Liver (tissue), 9 donors: ENCODE data around the gene TANGO2. TPM values are rescaled to one million over a fixed set of nuclear protein-coding genes. Genes with fewer than 3 reads are reported as not detected.

Source experiments
- DNase-seq: peaks from one replicate; pipeline ENCODE4 v3.0.0-alpha.2; 2017; ENCODE audit warnings: low spot score
- H3K27ac ChIP-seq, 2 donors: one replicate each; pipeline ENCODE4 v1.7.0; 2013; ENCODE audit warnings: inconsistent platforms in 2 of 2, low read length in 2 of 2, control low read depth in 1 of 2, low read depth in 1 of 2, mild to moderate bottlenecking in 1 of 2
- H3K27me3 ChIP-seq, 4 donors: one replicate each; pipeline versions ENCODE4 v1.6.1 to v1.7.0; 2013; ENCODE audit warnings: low read length in 3 of 4, inconsistent platforms in 1 of 4, mild to moderate bottlenecking in 1 of 4, moderate library complexity in 1 of 4; ENCODE audit not compliant: control insufficient read depth in 4 of 4, insufficient read depth in 4 of 4
- H3K36me3 ChIP-seq, 4 donors: one replicate each; pipeline versions ENCODE4 v1.6.1 to v1.7.0; 2013; ENCODE audit warnings: low read length in 3 of 4, mild to moderate bottlenecking in 3 of 4, low read depth in 1 of 4, moderate library complexity in 1 of 4; ENCODE audit not compliant: control insufficient read depth in 4 of 4, insufficient read depth in 3 of 4
- H3K4me1 ChIP-seq, 4 donors: one replicate each; pipeline versions ENCODE4 v1.6.1 to v1.7.0; 2013; ENCODE audit warnings: low read length in 3 of 4, mild to moderate bottlenecking in 3 of 4, moderate library complexity in 1 of 4; ENCODE audit not compliant: control insufficient read depth in 4 of 4, insufficient read depth in 4 of 4
- H3K4me3 ChIP-seq, 3 donors: one replicate each; pipeline versions ENCODE4 v1.6.1 to v1.7.0; 2013; ENCODE audit warnings: low read length in 3 of 3, control low read depth in 1 of 3, low read depth in 1 of 3, mild to moderate bottlenecking in 1 of 3
- H3K9ac ChIP-seq, 2 donors: one replicate each; pipeline ENCODE4 v1.7.0; 2013; ENCODE audit warnings: low read length in 2 of 2, mild to moderate bottlenecking in 2 of 2, moderate library complexity in 2 of 2, control low read depth in 1 of 2, low read depth in 1 of 2
- H3K9me3 ChIP-seq, 4 donors: one replicate each; pipeline versions ENCODE4 v1.6.1 to v1.7.0; 2013; ENCODE audit warnings: low read length in 3 of 4; ENCODE audit not compliant: control insufficient read depth in 4 of 4
- FOXA1 ChIP-seq: IDR thresholded peaks from 2 replicates; pipeline ENCODE4 v1.6.1; 2016; ENCODE audit warnings: antibody characterized with exemption
- HNF4A ChIP-seq, 2 donors: conservative IDR thresholded peaks; 2 replicates each; pipeline ENCODE4 v1.6.1; 2016; ENCODE audit warnings: antibody characterized with exemption in 2 of 2, mild to moderate bottlenecking in 2 of 2
- HNF4G ChIP-seq: IDR thresholded peaks from 2 replicates; pipeline ENCODE4 v1.6.1; 2016; ENCODE audit warnings: antibody characterized with exemption
- JUND ChIP-seq, 2 donors: IDR thresholded peaks; 2 replicates each; pipeline ENCODE4 v1.6.1; 2016; ENCODE audit warnings: antibody characterized with exemption in 2 of 2
- NR2F2 ChIP-seq: IDR thresholded peaks from 2 replicates; pipeline ENCODE4 v1.6.1; 2016; ENCODE audit warnings: antibody characterized with exemption
- RAD21 ChIP-seq, 2 donors: IDR thresholded peaks; 2 replicates each; pipeline ENCODE4 v1.6.1; 2016; ENCODE audit warnings: antibody characterized with exemption in 2 of 2, mild to moderate bottlenecking in 2 of 2
- RXRA ChIP-seq, 2 donors: IDR thresholded peaks; 2 replicates each; pipeline ENCODE4 v1.6.1; 2017 to 2018; ENCODE audit warnings: antibody characterized with exemption in 2 of 2, mild to moderate bottlenecking in 1 of 2
- SP1 ChIP-seq: IDR thresholded peaks from 2 replicates; pipeline ENCODE4 v1.6.1; 2018; ENCODE audit warnings: antibody characterized with exemption, mild to moderate bottlenecking
- TAF1 ChIP-seq: conservative IDR thresholded peaks from 2 replicates; pipeline ENCODE4 v1.6.1; 2016; ENCODE audit warnings: antibody characterized with exemption, mild to moderate bottlenecking
- WGBS: extraction: QIAGEN DNeasy Blood & Tissue Kit; methylation state at CpG from one replicate; pipeline ENCODE4 v1.1.7; 2013; 5-methylcytosine and 5-hydroxymethylcytosine counted together
- polyA plus RNA-seq, 2 donors: library from polyadenylated mRNA; stranded (reverse) in 1 of 2; unstranded in 1 of 2; fragments of 200-250 nt in 1 of 2; fragments of >200 nt in 1 of 2; fragmentation: Nextera tagmentation in 1 of 2; extraction: Ambion mirVana in 1 of 2; gene quantifications; one replicate each; pipeline versions ENCODE4 v1.2.1 to v1.2.3, GENCODE V29; 2013 to 2015
- total RNA-seq, 2 donors: library from RNA; depleted of rRNA; stranded (reverse); fragments of >200 nt; gene quantifications; one replicate each; pipeline ENCODE4 v1.2.3, GENCODE V29; 2014
- TF ChIP-seq, protein P1 (sequence below): IDR thresholded peaks from 2 replicates; pipeline ENCODE4 v1.6.1; 2016; ENCODE audit warnings: antibody characterized with exemption
- TF ChIP-seq, protein P2 (sequence below): IDR thresholded peaks from 2 replicates; pipeline ENCODE4 v1.6.1; 2016; ENCODE audit warnings: antibody characterized with exemption
- TF ChIP-seq, protein P3 (sequence below): fragments of 150-350 bp; IDR thresholded peaks from 2 replicates; pipeline ENCODE4 v1.5.1; 2017; ENCODE audit warnings: improper control_type of control experiment, low read depth, low read length; ENCODE audit not compliant: missing input control
- TF ChIP-seq, protein P4 (sequence below): IDR thresholded peaks from 2 replicates; pipeline ENCODE4 v1.6.1; 2016; ENCODE audit warnings: antibody characterized with exemption, mild to moderate bottlenecking
- donor health status: healthy.
- donor health status: healthy.
- donor health status: healthy.
- donor health status: healthy.
- donor health status: healthy.

The TANGO2 gene
- total and polyA plus RNA-seq, 4 donors: 10.8 to 153 (median 16.1) TPM

DNA sequence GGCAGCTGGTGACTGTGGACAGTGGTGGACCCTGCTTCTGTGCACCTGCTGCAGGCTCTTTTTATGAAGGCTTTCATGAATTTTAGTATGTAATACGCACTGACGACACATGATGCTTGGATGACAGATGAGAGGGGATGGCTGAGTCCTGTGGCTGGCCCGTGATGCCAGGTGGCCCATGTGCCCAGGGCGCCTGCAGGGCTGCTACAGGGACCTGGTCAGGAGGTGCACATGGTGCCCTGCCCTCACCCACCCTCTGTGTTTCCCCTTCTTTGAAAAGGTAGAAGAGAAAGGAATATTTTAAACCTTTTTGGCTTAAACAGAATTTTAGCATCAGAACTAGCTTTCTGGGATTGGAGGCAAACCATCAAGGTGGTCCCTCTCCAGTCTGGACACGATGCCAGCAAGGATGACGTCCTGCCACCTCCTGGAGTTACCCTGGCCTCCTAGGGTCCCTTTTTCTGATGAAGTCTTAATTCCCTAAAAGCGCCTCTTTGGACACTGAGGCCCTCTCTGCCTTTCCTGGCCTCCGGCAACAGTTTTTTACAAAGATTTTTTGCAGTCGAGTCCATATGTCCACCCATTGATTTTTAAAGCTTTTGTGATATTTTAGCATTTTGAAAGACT, 89.6 kb downstream of the TANGO2 start (continued):
- TF ChIP-seq, protein P1, sequence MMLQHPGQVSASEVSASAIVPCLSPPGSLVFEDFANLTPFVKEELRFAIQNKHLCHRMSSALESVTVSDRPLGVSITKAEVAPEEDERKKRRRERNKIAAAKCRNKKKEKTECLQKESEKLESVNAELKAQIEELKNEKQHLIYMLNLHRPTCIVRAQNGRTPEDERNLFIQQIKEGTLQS: no peak

DNA sequence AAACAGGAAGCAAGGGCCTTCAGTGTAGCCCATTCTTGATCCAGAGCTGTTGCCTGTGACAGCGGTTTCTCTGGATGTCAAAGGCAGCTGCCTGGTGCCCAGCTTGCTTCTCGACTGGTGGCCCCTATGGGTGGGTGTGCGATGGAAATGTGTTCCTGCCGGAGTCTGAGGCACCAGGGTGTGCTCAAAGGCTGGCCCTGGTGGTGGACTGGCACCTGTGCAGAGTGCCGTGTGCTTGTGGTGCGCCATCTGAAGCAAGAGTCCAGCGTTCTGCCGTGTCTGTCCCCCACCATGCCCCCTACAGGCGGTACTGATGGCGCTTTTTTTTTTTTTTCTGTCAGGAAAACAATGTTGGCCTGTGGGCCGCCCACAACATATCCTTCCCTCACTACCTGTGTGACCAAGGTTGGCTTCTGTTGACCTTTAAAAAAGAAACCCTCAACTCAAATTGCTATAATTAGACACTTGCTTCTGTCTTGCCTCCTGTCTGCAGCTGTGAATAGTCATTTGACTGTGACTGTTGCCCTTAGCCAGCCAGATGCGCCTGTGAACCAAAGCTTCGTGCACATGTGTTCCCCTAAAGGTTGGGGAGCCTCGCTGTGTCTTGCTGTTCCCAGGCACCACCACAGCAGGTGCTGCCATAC, 90.3 kb downstream of the TANGO2 start:
- Histone ChIP-seq H3K9ac (no peak overlapping the region), H3K36me3 (peaks cover 34 to 82% (median 52%) of the 10 kb centered on the region in 4 donors), H3K27ac (peak overlapping the region in 1 of 2 donors; percentile 47), H3K27me3 (no peaks in the 10 kb centered on the region), H3K9me3 (no peaks in the 10 kb centered on the region), H3K4me1 (peaks cover 6 to 26% (median 13%) of the 10 kb centered on the region in 4 donors), H3K4me3 (no peak overlapping the region)
- TF ChIP-seq, protein P2, sequence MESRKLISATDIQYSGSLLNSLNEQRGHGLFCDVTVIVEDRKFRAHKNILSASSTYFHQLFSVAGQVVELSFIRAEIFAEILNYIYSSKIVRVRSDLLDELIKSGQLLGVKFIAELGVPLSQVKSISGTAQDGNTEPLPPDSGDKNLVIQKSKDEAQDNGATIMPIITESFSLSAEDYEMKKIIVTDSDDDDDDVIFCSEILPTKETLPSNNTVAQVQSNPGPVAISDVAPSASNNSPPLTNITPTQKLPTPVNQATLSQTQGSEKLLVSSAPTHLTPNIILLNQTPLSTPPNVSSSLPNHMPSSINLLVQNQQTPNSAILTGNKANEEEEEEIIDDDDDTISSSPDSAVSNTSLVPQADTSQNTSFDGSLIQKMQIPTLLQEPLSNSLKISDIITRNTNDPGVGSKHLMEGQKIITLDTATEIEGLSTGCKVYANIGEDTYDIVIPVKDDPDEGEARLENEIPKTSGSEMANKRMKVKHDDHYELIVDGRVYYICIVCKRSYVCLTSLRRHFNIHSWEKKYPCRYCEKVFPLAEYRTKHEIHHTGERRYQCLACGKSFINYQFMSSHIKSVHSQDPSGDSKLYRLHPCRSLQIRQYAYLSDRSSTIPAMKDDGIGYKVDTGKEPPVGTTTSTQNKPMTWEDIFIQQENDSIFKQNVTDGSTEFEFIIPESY: no peak
- TF ChIP-seq JUND (IDR thresholded peaks at IDR 0.05) (no peak), HNF4A (conservative IDR thresholded peaks at IDR 0.05) (peak in 1 of 2 donors; percentile 22), RAD21 (IDR thresholded peaks at IDR 0.05) (peak in 1 of 2 donors; percentile 52)
- TF ChIP-seq, protein P3, sequence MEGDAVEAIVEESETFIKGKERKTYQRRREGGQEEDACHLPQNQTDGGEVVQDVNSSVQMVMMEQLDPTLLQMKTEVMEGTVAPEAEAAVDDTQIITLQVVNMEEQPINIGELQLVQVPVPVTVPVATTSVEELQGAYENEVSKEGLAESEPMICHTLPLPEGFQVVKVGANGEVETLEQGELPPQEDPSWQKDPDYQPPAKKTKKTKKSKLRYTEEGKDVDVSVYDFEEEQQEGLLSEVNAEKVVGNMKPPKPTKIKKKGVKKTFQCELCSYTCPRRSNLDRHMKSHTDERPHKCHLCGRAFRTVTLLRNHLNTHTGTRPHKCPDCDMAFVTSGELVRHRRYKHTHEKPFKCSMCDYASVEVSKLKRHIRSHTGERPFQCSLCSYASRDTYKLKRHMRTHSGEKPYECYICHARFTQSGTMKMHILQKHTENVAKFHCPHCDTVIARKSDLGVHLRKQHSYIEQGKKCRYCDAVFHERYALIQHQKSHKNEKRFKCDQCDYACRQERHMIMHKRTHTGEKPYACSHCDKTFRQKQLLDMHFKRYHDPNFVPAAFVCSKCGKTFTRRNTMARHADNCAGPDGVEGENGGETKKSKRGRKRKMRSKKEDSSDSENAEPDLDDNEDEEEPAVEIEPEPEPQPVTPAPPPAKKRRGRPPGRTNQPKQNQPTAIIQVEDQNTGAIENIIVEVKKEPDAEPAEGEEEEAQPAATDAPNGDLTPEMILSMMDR: peak; percentile 33
- DNase-seq: no peak
- WGBS: 66% methylated on average over 14 of the region's 14 CpGs

DNA sequence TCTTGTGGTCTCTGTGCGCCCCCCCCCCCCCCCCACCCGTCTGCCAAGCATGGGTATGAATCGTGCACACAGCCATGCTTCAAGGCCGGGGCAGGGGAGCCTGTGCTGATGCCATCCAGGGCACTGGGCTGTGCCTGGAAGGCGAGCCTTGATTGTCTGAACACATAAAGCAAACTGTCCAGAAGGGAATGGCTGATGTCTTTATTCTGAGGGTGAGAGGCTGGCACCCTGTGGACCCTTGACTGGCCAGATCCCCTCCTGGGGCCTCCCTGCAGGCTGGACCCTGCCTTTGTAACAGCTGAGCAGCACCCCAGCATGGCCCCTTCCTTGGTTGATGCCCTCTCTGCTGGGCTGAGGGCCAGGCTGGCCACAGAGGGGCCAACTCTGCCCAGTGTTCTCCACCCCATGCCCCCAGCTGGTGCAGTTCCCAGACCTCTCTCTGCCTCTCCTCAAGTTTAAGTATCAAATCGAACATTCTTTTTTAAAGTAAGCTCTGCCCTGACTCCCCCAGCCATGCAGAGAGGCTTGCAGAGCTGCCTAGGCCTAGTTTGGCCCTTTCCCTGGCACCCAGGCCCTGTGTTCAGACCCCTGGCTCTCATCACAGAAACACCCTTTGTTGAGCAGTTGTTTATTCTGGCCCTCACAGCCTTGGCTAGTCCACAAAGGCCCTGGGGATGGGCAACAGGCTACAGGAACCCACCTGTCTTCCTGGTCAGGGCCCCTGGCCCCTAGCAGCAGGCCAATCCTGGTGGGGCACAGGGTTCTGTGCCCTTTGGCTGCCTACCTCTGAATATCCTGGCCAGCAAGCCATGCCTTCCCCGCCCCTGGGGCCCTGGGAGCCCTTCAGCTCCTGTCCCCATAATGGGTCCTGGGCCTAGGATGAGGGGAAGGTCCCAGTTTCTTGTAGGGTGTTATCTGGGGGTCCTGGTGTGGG, 91.0 kb downstream of the TANGO2 start:
- WGBS: 75% methylated on average over 7 of the region's 7 CpGs
- H3K27ac ChIP-seq: no peak overlapping the region
- peaks cover 29 to 74% (median 46%) of the 10 kb centered on the region in 4 donors for H3K36me3 ChIP-seq
- H3K4me1 ChIP-seq: peaks cover 6 to 29% (median 17%) of the 10 kb centered on the region in 4 donors
- no peaks in the 10 kb centered on the region for H3K27me3 ChIP-seq
- no peaks in the 10 kb centered on the region for H3K9me3 ChIP-seq
- DNase-seq: no peak
- no peak overlapping the region for H3K4me3 ChIP-seq
- TF ChIP-seq, protein P4, sequence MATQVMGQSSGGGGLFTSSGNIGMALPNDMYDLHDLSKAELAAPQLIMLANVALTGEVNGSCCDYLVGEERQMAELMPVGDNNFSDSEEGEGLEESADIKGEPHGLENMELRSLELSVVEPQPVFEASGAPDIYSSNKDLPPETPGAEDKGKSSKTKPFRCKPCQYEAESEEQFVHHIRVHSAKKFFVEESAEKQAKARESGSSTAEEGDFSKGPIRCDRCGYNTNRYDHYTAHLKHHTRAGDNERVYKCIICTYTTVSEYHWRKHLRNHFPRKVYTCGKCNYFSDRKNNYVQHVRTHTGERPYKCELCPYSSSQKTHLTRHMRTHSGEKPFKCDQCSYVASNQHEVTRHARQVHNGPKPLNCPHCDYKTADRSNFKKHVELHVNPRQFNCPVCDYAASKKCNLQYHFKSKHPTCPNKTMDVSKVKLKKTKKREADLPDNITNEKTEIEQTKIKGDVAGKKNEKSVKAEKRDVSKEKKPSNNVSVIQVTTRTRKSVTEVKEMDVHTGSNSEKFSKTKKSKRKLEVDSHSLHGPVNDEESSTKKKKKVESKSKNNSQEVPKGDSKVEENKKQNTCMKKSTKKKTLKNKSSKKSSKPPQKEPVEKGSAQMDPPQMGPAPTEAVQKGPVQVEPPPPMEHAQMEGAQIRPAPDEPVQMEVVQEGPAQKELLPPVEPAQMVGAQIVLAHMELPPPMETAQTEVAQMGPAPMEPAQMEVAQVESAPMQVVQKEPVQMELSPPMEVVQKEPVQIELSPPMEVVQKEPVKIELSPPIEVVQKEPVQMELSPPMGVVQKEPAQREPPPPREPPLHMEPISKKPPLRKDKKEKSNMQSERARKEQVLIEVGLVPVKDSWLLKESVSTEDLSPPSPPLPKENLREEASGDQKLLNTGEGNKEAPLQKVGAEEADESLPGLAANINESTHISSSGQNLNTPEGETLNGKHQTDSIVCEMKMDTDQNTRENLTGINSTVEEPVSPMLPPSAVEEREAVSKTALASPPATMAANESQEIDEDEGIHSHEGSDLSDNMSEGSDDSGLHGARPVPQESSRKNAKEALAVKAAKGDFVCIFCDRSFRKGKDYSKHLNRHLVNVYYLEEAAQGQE: no peak
- TF ChIP-seq RXRA (IDR thresholded peaks at IDR 0.05) (no peak), FOXA1 (no peak), NR2F2 (no peak), RAD21 (IDR thresholded peaks at IDR 0.05) (no peak), SP1 (no peak), HNF4G (no peak), TAF1 (no peak)
- TF ChIP-seq, protein P1: no peak
- TF ChIP-seq, protein P3: no peak
- TF ChIP-seq, protein P2: no peak
- no peak overlapping the region for H3K9ac ChIP-seq
